NOMO-1 treated with dmso at 0.1 percent for 144 hours (cell line): ENCODE data around the gene CACNA2D3.
A peak's percentile ranks its signal among the peaks of the same experiment; 100 is the strongest.

Source experiments
- DNase-seq: peaks from one replicate; lab custom pipeline; 2025; ENCODE audit not compliant: unreplicated experiment; lab: John Stamatoyannopoulos, UW

The CACNA2D3 gene

DNA sequence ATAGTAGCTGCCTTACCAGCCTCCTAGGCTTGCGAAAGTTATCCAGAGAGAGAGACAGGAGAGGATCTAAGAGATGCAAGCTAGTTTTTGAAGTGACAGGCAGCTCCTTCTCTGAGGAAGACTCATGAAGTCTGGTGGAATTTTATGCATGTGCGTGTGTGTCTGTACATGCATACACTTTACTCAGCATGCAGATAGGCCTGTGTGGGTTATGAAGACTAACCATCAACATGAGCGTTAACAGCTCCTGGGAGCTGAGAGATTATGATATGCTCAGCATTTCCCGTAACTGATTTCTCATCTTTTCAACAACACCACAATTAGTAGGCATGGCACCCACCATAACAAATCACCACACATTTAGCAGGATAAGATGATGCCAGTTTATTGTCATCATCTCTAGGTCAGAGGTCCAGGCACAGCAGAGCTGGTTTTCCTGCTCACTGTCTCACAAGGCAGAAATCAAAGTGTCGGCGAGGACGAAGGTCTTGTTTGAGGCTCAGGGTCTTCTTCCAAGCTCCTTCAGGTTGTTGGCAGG is 239.5 kb downstream of the CACNA2D3 start:
- no peak for DNase-seq

- no peak for DNase-seq
These were observed 243.8 kb downstream of the CACNA2D3 start for GRCh38 chr3:54366007-54366750.

DNA sequence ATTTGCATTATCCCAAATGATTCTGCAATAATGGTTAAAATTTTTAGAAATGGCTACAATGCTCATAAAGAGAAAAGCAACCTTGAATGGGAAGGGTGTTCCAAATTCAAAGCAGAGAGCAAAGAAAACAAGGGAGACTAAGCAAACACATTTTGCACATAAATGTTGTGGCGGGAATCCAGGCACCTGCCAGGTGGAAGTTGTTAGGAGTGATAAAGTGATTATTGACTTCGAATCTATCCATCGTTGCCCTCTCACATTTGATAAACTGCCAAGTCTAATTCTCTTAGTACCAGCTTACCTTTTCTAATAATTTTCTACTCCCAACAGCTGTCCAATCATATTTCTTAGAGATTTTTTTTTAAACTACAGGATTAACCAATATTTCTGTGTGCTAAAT is 244.5 kb downstream of the CACNA2D3 start:
- no peak for DNase-seq

DNA sequence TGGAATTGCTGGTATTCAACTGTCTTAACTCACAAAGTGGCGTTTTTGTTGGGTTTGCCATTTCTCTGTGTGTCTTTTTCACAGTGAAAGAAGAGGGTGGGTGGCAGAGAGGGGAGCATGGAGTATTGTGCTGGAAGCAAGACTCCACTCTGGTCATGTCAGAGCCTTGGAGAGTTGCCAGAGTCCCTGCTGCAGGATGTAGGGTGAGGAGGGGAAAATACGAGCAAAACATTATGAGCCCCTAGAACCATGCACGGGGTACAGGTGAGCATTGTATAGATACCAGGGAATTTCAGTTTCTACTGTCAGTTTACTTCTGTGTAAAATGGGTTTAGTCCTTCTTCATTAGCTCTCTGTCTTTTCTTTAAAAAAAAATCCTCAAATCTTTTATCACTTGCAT is 249.9 kb downstream of the CACNA2D3 start:
- no peak for DNase-seq

- no peak for DNase-seq
These were observed 252.0 kb downstream of the CACNA2D3 start for GRCh38 chr3:54374214-54374852.

DNA sequence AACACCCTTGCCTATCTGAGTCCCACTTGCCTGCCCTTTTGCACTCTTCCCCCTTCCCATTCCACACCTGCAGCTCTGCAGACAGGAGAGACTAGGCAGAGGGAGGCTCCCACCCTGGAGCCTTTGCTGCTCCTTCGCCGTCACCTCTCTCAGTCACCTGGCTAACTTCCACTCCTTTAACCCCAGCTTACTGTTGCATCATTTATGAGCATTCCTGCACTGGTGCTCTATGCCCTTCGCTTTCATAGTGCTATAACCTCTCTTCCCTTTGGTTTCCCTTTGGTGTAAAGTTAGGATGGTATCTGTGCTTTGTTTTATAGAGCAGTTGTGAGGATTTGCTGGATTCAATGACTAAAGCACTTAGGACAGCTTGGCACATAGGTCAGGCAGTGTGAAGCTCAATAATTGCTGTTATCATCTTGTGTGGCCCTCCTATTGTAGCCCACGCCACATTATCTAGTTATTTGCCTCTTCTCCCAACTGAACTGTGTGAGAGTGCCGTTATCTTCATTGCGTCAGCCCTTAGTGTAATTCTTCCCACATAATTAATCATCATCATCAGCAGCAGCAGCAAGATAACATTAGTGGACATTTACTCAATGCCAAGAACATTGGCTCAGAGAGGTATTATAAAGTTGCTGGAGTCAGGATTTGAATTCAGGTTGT is 253.9 kb downstream of the CACNA2D3 start:
- DNase-seq: no peak

DNA sequence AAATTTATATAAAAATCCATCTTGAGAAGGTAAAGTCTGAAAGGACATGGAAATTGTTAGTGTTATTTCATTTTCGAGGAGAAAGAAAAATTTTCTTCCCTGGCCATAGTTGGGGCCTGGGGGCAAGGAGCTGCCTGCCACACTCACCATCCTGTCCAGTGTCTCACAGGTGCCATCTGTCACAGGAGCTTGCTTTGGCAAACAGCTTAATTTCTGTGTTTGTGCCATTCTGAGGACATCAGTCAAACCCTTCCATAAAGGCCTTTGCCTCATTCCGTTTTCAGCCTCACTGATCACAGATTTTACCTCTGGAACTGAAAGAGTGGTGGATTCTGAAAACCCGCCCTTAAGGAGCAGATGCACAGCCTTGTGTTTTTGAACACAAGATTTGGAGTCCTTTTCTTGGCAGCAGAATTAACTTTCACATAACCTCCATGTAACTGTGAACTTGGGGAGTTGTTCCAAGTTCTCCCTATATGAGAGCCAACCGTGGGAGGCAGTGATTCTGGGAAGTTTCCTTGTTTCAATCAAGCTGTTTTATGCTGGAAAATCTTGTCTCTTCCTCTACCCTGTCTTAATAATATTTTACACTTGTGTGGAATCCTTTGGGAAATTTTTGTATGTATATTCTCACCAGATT is 254.7 kb downstream of the CACNA2D3 start:
- no peak for DNase-seq

DNA sequence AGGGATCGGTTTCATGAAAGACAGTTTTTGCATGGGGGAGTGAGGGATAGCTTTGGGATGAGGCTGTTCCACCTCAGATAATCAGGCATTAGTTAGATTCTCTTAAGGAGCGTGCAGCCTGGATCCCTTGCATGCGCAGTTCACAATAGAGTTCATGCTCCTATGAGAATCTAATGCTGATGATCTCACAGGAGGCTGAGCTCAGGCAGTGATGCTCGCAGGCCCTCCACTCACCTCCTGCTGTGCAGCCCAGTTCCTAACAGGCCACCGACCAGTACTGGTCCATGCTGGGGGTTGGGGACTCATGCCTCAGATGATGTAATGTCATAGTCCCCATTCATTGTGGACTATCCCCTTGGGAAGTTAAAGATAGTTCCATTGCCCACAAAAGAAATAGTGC is 255.8 kb downstream of the CACNA2D3 start:
- no peak for DNase-seq

DNA sequence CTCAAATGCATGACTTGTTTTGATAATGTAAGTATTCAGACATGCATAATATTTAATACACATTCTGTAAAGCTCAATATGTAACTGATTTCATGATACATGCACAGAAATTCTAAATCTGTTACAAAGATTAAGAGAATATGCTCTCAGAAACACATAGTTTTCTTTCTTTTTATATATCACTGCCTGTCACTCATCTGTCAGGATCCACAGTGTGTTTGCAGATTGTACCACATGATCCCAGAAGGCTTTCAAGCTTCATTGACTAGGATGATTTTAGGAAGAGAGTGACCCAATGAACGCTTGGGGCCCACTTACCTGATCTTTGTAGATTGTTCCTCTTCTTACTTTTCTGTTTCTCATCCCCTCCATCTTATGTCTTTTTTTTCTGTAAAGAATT is 261.9 kb downstream of the CACNA2D3 start:
- DNase-seq: no peak

DNA sequence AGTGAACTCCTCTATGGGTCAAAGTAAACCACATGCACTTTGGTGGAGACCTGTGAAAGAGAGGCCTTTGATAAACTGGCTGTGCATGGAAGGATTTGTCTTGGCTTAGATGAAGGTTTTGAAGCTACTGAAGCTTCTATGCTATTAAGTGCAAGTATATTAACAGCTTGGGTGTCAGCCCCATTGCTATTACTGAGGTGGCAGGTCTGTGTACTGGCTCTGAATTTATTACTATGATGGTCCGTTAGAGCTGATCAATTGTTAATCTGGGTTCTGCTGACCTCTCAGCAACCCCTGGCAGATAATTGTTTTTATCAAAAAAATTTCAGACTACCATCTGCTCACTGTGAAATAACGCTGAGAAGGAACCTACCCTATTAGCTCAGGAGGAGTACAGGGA is 268.2 kb downstream of the CACNA2D3 start:
- DNase-seq: no peak

DNA sequence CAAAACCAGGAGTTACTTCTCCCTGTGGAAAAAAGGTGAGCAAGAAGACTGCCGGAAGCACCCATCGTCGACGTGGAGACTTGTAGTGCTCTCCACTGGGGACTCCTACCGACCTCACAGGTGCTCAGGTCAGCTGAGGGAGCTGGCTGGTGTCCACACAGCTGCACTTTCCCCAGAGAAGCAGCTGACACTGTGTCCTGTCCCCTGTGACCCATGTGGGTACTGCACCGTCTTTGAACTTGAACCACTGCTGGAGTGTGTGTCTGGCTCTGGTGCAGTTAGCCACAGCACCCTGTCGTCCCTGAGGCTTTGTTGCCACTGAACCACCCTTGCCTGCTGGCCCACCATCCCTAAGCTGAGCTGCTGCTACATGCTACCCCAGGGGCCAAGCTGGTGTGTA is 270.8 kb downstream of the CACNA2D3 start:
- DNase-seq: no peak

GRCh38 chr3:54408328-54408727 is 286.0 kb downstream of the CACNA2D3 start:
- DNase-seq: no peak

DNA sequence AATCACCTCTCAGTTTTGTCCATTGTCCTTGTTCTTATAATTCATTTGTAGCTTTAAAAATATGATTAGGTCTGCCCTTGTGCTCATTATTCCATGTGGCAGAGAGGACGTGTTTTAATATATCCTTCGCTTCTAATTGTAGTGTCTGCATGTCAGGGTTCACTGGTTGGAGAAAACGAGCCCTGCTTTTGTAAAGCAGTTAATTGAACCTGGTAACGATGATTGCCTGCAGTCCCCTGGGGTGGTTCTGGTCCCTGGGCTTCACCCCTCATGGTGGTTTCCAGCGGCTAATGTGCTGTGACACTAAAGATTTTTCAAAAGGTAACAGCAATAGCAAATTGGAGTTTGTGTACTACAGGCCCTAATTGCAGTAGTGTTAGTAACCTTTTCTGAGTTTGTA is 299.6 kb downstream of the CACNA2D3 start:
- DNase-seq: no peak

DNA sequence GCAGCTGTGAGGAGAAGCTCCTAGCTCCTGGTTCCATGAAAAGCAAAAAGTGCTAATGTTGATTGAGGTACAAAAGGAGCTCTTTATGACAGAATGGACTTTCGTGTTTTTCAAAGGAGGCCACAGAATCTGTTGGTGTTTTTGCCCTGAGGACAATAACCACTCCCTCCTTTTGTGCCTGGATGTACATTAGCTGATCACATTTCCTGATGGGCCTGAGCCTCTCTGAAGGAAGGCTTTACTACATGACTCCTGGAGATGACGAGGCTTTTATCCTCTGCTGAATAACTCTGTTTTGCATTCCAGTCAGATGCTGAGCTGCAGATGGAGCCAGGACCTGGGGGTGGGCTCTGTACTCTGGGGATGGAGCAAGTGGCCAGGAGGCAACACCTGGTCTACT is 301.9 kb downstream of the CACNA2D3 start:
- DNase-seq: no peak

- DNase-seq: no peak
These were observed 304.0 kb downstream of the CACNA2D3 start for GRCh38 chr3:54426381-54426780.

DNA sequence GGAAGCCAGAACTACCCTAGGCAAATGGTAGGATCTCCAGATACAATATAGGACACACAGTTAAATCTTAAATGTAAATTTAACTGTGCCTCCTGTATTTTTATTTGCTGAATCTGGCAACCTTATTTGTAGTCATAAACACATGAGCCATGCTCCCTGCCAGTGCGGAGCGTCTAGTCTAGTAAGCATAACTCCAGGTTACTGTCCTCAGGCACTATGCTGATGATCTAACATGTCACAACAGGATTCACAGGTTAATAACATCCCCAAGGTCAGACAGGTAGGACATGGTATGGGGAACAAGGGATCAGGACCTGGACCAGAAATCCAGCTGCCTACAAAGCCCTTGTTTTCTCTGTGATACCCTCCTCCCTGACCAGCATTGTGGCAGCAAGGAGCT is 305.1 kb downstream of the CACNA2D3 start:
- DNase-seq: no peak

DNA sequence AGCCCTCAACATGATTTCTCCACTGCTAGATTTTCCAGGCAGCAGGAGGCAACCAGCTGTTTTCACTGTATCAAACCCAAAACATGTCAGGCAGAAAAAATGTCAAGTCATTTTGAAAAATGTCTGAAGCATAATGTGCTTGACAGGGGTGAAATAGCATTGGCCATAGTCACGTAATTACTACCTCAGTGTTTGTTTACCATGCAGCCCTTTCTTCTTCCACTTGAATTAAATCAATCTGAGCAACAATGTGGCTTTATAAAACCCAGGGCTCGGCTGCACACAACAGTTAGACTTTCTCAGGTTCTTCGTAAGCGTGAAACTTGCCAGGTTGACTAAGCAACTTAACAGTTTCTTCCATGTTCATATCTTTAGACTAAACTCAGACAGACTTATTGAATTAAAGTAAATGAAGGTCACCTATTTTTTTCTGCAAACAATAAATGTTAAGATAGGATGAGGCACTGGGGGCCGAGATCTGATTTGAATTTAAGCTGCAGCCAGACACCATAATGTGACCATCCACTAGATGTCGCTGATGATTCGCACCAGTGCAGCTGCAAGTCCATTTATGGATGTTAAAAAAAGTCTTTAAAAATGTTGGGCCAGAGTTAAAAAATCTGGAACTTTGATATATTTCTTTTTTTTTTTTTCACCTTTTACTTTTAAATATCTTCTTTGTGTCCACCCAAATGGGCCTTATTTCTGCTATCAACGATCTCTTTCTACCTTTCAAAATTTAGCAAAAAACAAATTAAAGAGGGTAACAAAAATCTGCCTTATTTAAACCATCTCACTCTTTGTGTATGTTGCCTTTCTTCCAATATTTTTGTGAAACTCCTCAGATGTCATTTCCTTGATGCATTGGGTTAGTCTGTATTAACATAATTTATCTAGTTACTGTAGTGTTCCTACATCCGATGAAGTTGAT is 305.9 kb downstream of the CACNA2D3 start:
- peak; percentile 14 for DNase-seq

GRCh38 chr3:54432975-54433374 is 310.6 kb downstream of the CACNA2D3 start:
- no peak for DNase-seq

DNA sequence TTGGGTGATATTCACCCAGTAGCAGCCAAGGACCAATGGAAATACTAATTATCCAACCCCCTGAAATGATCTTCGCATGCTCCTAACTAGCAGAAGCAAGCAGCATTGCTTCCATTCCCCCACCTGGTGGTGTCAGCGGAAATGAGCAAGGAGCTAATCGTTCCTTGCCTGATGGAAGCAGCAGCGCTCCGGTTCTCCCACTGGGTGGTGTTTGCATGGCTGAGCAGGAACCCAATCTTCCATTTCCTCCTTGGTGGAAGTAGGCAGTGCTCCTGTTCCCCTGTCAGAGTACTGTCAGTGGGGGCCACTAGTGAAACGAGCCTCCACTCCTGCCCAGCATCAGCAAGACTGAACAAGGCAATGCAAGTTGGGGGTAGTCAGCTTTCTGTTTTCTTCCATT is 311.5 kb downstream of the CACNA2D3 start:
- no peak for DNase-seq

DNA sequence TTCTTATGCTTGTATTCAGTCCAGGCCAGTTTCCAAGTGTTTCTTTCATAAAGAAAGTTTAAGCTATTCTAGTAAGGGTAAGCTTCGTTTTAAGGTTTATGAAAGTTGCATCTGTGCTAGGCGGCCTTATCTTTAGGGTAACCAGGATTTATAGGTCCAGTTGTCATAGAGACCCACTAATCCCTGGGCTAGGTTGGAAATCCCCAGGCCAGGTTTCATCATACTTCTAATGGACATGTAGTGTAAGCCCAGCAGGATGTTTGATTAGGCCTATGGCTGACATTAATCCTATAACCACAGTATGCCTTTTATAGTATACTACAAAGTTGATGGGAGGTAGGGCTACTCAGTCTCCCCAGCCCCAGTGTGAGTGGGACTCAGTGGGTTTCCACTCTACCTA is 312.4 kb downstream of the CACNA2D3 start:
- no peak for DNase-seq

DNA sequence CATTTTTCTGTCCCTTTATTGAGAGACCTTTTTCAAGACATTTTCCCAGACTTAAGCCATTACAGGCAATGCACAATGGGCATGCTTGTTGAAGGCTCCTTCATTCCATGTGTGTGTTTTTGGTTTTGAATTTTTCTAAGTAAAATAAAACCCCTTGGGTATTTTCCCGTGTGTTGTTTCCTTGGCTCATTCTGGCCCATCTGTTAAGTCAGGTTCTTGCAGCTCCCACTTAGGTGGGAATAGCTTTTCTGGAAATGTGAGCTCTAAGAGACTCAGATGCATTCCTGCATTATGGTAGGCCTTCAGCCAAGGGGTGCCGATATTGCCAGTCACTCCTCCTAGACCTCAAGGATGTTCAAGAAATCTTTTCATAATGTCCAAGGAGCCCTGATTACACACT is 314.9 kb downstream of the CACNA2D3 start:
- no peak for DNase-seq
